Subcutaneous abdominal adipose tissue (tissue), 5 donors: ENCODE measurements around the gene TREML1.
"Not testable (repeated sequence)": the region's sequence is repeated elsewhere in the genome, so short reads cannot be mapped to it uniquely, and the experiment has no call there.

Experiments used
- H3K27ac ChIP-seq: one replicate; pipeline ENCODE4 v1.7.0; 2013; ENCODE audit warnings: low read depth, mild to moderate bottlenecking, inconsistent platforms, low read length, moderate library complexity
- H3K27me3 ChIP-seq, 5 donors: one replicate each; pipeline ENCODE4 v1.7.0; 2013; ENCODE audit warnings: low read length in 5 of 5, inconsistent platforms in 1 of 5; ENCODE audit not compliant: control insufficient read depth in 5 of 5, insufficient read depth in 4 of 5
- H3K36me3 ChIP-seq, 5 donors: one replicate each; pipeline ENCODE4 v1.7.0; 2013; ENCODE audit warnings: low read length in 5 of 5; ENCODE audit not compliant: control insufficient read depth in 5 of 5, insufficient read depth in 5 of 5
- H3K4me1 ChIP-seq, 5 donors: one replicate each; pipeline ENCODE4 v1.7.0; 2013; ENCODE audit warnings: low read length in 5 of 5, mild to moderate bottlenecking in 3 of 5, moderate library complexity in 1 of 5; ENCODE audit not compliant: control insufficient read depth in 5 of 5, insufficient read depth in 5 of 5
- H3K4me3 ChIP-seq, 5 donors: one replicate each; pipeline ENCODE4 v1.7.0; 2013; ENCODE audit warnings: low read length in 5 of 5, low read depth in 1 of 5
- H3K9ac ChIP-seq, 5 donors: one replicate each; pipeline ENCODE4 v1.7.0; 2013; ENCODE audit warnings: low read length in 5 of 5, mild to moderate bottlenecking in 4 of 5, moderate library complexity in 3 of 5
- H3K9me3 ChIP-seq, 5 donors: one replicate each; pipeline ENCODE4 v1.7.0; 2013; ENCODE audit warnings: low read length in 5 of 5; ENCODE audit not compliant: control insufficient read depth in 5 of 5
- donor health status: healthy.
- donor health status: healthy.
- donor health status: healthy.
- donor health status: healthy.
- donor health status: healthy.

Gene TREML1

DNA sequence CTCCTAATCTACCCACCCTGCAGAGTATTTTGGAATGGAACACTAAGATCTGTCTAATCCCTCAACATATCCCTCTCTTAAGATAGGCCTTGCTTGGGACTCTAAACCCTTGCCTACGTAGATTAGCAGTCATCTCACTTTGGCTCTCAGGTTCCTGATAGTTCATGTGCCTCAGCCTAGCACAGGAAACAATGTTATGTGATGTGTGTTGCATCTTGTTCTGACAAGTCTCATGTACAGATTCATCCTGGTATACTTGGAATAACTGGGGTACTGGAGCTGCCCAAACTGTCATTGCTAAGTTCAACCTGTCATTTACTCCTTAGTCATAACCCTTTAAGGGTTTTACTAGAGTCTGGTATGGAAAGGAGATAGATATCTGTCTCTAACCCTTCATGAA lies 34.1 kb downstream of the TREML1 start:
- no peaks in the 10 kb centered on the region for H3K9me3 ChIP-seq
- H3K36me3 ChIP-seq, result peaks cover 0 to 16% (median 5%) of the 10 kb centered on the region in 5 donors
- H3K27ac ChIP-seq, result no peak overlapping the region
- no peak overlapping the region for H3K4me3 ChIP-seq
- H3K9ac ChIP-seq, result no peak overlapping the region
- H3K4me1 ChIP-seq, result peaks cover 0 to 6% (median 0%) of the 10 kb centered on the region in 5 donors
- no peaks in the 10 kb centered on the region for H3K27me3 ChIP-seq

DNA sequence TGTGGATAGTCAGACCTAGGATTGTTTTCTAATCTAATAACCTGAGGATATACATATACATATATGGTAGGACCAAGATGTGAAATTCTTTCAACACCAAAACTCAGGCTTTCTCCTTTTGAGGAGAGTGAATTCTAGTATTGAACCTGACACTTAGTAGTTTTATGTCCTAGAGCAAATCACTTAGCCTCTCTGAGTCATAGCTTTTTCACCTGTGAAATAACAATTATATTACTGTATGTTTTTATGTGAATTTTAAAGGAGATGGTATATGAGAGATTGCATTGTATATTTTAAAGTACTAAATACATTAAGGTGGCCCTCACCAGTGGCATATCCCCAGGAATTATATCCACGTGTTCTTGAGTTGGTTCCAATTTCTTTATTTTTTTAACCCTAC lies 34.6 kb downstream of the TREML1 start:
- peaks cover 0 to 6% (median 0%) of the 10 kb centered on the region in 5 donors for H3K4me1 ChIP-seq
- no peaks in the 10 kb centered on the region for H3K27me3 ChIP-seq
- no peak overlapping the region for H3K27ac ChIP-seq
- no peak overlapping the region for H3K9ac ChIP-seq
- no peak overlapping the region for H3K4me3 ChIP-seq
- peaks cover 0 to 16% (median 5%) of the 10 kb centered on the region in 5 donors for H3K36me3 ChIP-seq
- no peaks in the 10 kb centered on the region for H3K9me3 ChIP-seq

DNA sequence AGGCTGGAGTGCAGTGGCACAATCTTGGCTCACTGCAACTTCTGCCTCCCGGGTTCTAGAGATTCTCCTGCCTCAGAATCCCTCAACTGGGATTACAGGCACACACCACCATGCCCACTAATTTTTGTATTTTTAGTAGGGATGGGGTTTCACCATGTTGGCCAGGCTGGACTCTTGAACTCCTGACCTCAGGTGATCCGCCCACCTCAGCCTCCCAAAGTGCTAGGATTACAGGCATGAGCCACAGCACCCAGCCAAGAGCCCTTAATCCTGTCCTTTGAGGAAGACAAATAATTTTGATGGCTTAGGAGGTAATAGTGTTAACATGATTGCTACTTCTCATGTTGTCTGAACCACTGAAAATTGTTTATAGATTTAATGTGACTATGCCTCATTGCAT lies 39.1 kb downstream of the TREML1 start:
- H3K36me3 ChIP-seq, H3K4me1 ChIP-seq, H3K9me3 ChIP-seq, H3K4me3 ChIP-seq, H3K9ac ChIP-seq, H3K27ac ChIP-seq, H3K27me3 ChIP-seq: not testable (repeated sequence)

DNA sequence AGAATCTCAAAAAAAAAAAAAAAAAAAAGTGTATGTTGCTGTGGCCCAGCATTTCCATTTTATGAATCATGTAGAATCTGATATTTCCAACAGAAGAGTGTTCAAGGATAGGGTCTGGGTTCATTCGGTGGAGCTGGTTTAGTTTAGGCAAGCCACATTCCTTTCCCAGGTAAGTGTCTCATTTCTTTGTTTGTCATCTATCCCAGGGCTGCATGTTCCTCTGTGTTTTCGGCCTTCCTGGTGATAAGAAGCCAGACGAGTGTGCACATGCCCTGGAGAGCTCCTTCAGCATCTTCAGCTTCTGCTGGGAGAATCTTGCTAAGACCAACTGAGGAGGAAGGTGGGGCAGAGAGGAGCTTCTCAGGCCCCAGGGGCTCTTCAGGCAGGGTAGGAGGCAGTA lies 43.1 kb downstream of the TREML1 start:
- no peak overlapping the region for H3K4me3 ChIP-seq
- peaks cover 0 to 8% (median 6%) of the 10 kb centered on the region in 5 donors for H3K36me3 ChIP-seq
- H3K27me3 ChIP-seq, result no peaks in the 10 kb centered on the region
- no peaks in the 10 kb centered on the region for H3K9me3 ChIP-seq
- H3K4me1 ChIP-seq, result no peaks in the 10 kb centered on the region
- no peak overlapping the region for H3K9ac ChIP-seq
- no peak overlapping the region for H3K27ac ChIP-seq

DNA sequence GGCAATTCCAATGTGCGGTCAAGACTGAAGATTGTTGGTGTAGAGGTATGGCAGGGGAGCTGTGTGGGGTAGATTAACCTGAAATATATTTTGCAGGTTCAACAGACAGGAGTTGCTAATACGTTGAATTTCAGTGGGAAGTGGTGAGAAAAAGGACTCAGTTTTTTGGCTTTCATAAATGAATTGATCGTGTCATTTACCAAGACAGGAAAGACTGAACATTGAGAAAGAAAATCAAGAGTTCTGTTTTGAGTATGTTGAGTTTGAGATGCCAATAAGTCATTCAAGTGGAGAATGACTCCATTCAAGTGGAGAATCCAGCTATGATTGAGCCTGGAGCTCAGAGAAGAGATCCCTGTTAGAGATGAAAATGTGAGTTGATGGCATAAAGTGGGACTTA lies 50.3 kb downstream of the TREML1 start:
- H3K4me1 ChIP-seq, result no peaks in the 10 kb centered on the region
- no peak overlapping the region for H3K27ac ChIP-seq
- H3K9me3 ChIP-seq, result no peaks in the 10 kb centered on the region
- H3K4me3 ChIP-seq, result no peak overlapping the region
- H3K27me3 ChIP-seq, result no peaks in the 10 kb centered on the region
- no peak overlapping the region for H3K9ac ChIP-seq
- peaks cover 6 to 30% (median 13%) of the 10 kb centered on the region in 5 donors for H3K36me3 ChIP-seq

DNA sequence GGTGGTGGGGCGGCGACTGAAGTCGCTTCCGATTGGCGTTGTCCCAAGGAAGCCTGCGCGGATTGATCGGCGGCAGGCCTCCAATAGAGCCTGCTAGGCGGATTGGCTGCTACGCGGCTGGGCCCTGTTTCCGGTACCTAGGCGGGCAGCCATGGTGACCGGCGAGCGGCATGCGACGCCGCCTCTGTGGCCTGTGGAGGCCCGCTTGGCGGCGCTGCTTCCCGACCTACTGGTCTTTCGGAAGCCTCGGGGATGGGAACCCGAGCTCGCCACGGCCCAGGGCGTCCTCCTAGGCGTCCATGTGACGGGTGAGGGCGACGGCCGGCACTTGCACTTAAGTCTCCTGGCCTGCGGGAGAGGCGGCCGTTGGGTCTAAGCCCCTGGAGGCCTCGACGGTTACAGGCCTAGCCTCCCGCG lies 53.3 kb downstream of the TREML1 start:
- H3K27ac ChIP-seq, result no peak overlapping the region
- no peaks in the 10 kb centered on the region for H3K4me1 ChIP-seq
- no peak overlapping the region for H3K4me3 ChIP-seq
- no peaks in the 10 kb centered on the region for H3K27me3 ChIP-seq
- no peaks in the 10 kb centered on the region for H3K9me3 ChIP-seq
- no peak overlapping the region for H3K9ac ChIP-seq
- peaks cover 35 to 60% (median 37%) of the 10 kb centered on the region in 5 donors for H3K36me3 ChIP-seq
